GM10248 (cell line): ENCODE data around the gene METTL25.

ENCODE experiments used
- CTCF ChIA-PET: fragments of 300-600 bp; sonication (Branson Sonifier 250); formaldehyde crosslinking; extraction: SDS; loops from one replicate; lab custom pipeline; 2021; ENCODE audit warnings: antibody characterized with exemption; lab: Yijun Ruan, JAX
- POLR2A ChIA-PET: fragments of 350-650 bp; sonication (Branson Sonifier 250); formaldehyde crosslinking; extraction: SDS; loops from one replicate; lab custom pipeline; 2020; ENCODE audit warnings: antibody characterized with exemption; lab: Yijun Ruan, JAX
- DNase-seq: peaks from one replicate; pipeline ENCODE4 v3.0.0; 2012; ENCODE audit errors: extremely low spot score
- TF ChIP-seq, protein P1 (sequence below): IDR thresholded peaks from 2 replicates; pipeline ENCODE4 v1.5.1; 2012; ENCODE audit warnings: mild to moderate bottlenecking, low read depth; ENCODE audit errors: extremely low read depth, missing control alignments, control extremely low read depth

METTL25 gene

DNA sequence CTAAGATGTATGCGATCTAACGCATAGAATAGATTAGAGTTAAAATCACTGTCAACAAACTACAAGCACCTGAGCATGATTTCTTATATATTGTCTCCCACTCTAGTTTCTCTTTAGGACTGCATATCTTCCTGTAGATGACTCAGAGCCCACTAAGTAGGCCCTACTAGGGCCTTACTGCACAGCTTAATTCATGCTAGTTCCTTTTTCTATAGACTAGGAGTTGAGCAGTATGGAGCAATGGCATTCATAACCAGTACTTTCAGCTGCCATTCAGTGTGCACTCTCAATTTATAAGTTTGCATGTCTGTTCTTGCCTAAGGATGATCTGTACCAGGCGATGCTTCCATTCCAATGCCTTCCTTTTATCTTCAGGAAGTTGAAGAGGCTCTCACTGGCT is 103.5 kb downstream of the METTL25 start:
- POLR2A ChIA-PET, result no interaction called here
- DNase-seq, result no peak
- CTCF ChIA-PET, result no interaction called here
- TF ChIP-seq, protein P1, sequence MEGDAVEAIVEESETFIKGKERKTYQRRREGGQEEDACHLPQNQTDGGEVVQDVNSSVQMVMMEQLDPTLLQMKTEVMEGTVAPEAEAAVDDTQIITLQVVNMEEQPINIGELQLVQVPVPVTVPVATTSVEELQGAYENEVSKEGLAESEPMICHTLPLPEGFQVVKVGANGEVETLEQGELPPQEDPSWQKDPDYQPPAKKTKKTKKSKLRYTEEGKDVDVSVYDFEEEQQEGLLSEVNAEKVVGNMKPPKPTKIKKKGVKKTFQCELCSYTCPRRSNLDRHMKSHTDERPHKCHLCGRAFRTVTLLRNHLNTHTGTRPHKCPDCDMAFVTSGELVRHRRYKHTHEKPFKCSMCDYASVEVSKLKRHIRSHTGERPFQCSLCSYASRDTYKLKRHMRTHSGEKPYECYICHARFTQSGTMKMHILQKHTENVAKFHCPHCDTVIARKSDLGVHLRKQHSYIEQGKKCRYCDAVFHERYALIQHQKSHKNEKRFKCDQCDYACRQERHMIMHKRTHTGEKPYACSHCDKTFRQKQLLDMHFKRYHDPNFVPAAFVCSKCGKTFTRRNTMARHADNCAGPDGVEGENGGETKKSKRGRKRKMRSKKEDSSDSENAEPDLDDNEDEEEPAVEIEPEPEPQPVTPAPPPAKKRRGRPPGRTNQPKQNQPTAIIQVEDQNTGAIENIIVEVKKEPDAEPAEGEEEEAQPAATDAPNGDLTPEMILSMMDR, result no peak

DNA sequence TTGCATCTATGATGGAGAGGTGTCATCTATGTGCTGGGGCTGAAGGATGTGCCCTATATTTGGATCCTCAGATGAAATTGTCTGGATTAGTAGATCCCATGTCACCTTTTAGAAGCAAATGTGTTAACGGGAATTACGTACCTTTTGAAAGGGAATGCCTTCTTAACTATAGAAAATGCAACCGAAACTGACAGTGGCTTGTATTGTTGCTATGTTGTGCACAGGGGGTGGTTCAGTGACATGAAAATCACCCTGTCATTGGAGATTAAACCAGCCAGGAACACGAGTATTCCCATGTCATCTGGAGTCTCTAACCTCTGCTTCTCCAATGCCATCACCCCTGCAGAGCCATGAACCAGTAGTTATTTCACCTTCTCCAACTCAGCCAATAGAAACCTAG is 110.2 kb downstream of the METTL25 start:
- no peak for DNase-seq
- ChIA-PET CTCF (no interaction called here), POLR2A (no interaction called here)
- TF ChIP-seq, protein P1, result no peak

DNA sequence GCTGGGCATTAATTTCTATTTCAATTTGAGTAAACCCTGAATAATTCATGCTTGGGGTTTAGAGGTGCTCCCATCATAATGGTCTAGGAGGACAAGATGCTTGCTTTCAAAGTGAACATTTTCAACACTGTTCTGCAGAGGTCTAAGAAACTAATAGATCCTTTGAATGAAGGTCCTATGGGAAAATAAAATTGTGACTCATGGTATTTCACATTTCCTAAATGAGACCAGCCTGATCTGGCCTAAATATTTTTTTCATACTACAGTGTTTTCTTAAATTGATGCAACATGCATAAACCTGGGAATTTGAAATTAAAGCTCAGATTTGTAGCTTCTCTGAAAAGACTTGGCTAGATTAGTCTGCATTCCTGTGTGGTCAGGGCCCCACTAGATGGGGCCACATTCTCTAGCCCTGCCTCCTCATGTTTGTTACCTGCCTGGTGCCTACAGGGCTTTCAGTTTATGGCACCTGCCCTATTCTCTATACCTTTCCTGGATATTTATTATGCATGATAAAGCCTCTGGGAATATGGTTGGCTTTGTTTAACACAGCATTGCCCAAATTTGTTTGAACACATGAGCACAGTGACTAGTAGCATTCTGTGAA is 112.7 kb downstream of the METTL25 start:
- ChIA-PET CTCF (interaction anchor here (1.0 kb wide), 1 partner anchor 20 kb away, joined by 3 read pairs; no protein-coding TSS in a partner anchor), POLR2A (no interaction called here)
- DNase-seq, result no peak
- TF ChIP-seq, protein P1, result no peak

DNA sequence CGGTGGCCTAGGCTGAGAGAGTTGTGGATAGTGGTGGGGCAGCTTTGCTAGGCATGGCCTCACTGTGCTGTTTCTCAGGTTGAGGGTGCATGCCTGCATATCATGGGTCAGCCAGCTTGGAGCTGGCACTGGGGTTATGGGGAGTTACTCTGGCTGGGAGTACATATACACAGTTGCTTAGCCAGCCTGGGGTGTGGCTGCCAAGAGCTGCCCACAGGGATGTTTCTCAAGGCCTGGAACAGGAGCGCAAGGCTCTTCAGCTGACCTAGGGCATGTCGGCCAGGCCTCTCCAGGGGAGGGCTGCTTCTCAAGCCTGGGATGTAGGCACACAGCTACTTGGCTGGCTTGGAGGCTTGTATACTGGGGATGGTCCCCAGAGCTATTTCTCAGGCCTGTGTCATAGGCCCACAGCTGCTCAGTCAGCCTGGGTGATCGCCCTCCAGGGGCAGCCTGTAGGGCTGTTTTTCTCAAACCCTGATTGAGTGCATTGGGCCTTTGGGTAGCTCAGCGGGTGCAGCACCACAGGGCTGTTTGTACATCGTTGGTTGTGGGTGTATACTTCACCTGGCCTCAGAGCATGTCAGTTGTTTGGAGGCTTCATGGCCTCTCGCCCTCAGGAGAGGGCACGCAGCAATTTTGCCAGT is 114.9 kb downstream of the METTL25 start:
- DNase-seq, result no peak
- ChIA-PET POLR2A (no interaction called here), CTCF (interaction anchor here (1.5 kb wide), 2 partner anchors 44 to 213 kb away, joined by 3 to 4 read pairs; no protein-coding TSS in a partner anchor)
- TF ChIP-seq, protein P1, result no peak

DNA sequence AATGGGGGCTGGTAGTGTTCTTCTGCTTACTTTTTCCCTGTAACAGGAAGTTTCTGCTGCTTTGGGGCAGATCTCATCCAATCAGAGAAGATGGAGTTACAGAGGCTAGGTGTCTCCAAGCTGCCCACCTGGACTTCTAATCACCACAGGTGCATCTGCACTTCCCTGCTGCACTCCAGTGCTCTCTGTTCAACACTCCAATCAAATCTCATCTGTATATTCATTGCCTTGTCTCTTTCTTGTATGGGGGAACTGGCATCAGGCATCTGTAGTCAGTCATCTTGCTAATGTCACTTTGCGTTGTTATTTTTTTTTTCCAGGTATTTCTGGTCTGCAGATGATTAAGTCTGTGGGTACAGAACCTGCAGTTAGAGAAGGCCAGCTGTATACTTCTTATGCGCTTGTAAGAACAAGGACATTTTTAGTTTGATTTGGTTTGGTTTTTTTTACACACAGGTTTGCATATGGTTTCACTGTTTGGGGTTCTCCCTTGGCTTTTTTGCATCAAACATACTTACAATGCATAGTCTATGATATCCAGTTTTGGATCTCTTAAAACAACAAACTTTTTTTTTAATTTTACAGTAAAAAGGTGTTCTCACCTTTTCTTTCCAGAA is 116.0 kb downstream of the METTL25 start:
- TF ChIP-seq, protein P1, result no peak
- CTCF ChIA-PET, result interaction anchor here (0.9 to 1.5 kb wide), 2 partner anchors 8 to 212 kb away, joined by 3 to 4 read pairs; no protein-coding TSS in a partner anchor
- DNase-seq, result no peak
- POLR2A ChIA-PET, result no interaction called here

DNA sequence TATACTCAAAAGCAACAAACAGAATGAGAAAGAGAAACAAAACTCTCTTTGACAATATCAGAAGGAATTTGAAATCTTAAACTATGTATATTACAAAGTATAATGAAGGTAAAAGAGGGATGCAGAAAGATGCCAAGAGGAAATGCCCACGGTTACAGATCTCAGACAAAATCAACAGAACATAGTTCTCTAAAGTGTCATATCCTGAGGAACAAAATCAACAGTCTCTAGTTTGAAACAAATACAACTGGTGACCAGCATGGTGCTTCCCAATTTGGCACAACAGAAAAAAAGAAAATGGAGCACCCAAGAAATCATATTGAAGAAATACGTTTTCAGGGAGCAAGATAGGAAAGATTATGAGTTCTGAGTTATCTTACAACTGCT is 116.5 kb downstream of the METTL25 start:
- no peak for DNase-seq
- TF ChIP-seq, protein P1, result no peak
- ChIA-PET CTCF (interaction anchor here (0.9 kb wide), 1 partner anchor 8 kb away, joined by 4 read pairs; no protein-coding TSS in a partner anchor), POLR2A (no interaction called here)
